Testis (tissue), 3 donors: Measurements from ENCODE around the gene FMO3. TPM values are rescaled to one million over a fixed set of nuclear protein-coding genes. Genes with fewer than 3 reads are reported as not detected.

Experiments
- DNase-seq: peaks from one replicate; pipeline ENCODE4 v3.0.0-alpha.2; 2019
- H3K27ac ChIP-seq, 2 donors: fragments of 200-600 bp; sonication (generic); one replicate each; pipeline ENCODE4 v1.5.1; 2019
- H3K27me3 ChIP-seq: fragments of 200-600 bp; sonication (generic); one replicate; pipeline ENCODE4 v1.5.1; 2019
- H3K36me3 ChIP-seq: fragments of 200-600 bp; sonication (generic); one replicate; pipeline ENCODE4 v1.5.1; 2017; ENCODE audit warnings: low read depth; ENCODE audit errors: missing control alignments
- H3K4me1 ChIP-seq: fragments of 200-600 bp; sonication (generic); one replicate; pipeline ENCODE4 v1.5.1; 2019
- H3K4me3 ChIP-seq, 2 donors: fragments of 200-600 bp; sonication (generic); one replicate each; pipeline ENCODE4 v1.5.1; 2017 to 2019
- H3K9me3 ChIP-seq: fragments of 200-600 bp; sonication (generic); one replicate; pipeline ENCODE4 v1.5.1; 2017
- POLR2A ChIP-seq: fragments of 450-650 bp; IDR thresholded peaks from one replicate; pipeline ENCODE4 v1.6.1; 2017; ENCODE audit warnings: antibody characterized with exemption, mild to moderate bottlenecking, moderate library complexity
- WGBS, 2 donors: methylation state at CpG; one replicate each; pipeline ENCODE4 v1.1.5; 2018; 5-methylcytosine and 5-hydroxymethylcytosine counted together
- intact Hi-C: fragments of 100-400 bp; cut with DNase I; formaldehyde crosslinking; loops from one replicate; pipeline ENCODE4 v1.15.1; 2023; ENCODE audit warnings: low total_unique reads
- polyA plus RNA-seq: library from polyadenylated mRNA; stranded (reverse); fragments of 350-450 nt; fragmentation: Illumina TruSeq; extraction: RNeasy Lipid Tissue Mini Kit (QIAGEN cat#74804); gene quantifications from one replicate; pipeline ENCODE4 v1.2.3, GENCODE V29; 2014; ENCODE audit warnings: low read depth, low replicate concordance; ENCODE audit not compliant: insufficient read depth
- total RNA-seq, 2 donors: library from RNA; depleted of rRNA; stranded (reverse); fragments of >200 nt; gene quantifications; one replicate each; pipeline ENCODE4 v1.2.3, GENCODE V29; 2016
- TF ChIP-seq, protein P1 (sequence below), 3 experiments: fragments of 450-650 bp in 2 of 3; fragments of 200-600 bp in 1 of 3; sonication (generic) in 1 of 3; IDR thresholded peaks; one replicate each; pipeline ENCODE4 v1.5.1; 2016 to 2019; ENCODE audit warnings: antibody characterized with exemption in 3 of 3, mild to moderate bottlenecking in 2 of 3, moderate library complexity in 1 of 3

FMO3 gene
- total and polyA plus RNA-seq, 3 donors from 2014 or later: 0.50 to 2.4 (median 0.92) TPM

DNA sequence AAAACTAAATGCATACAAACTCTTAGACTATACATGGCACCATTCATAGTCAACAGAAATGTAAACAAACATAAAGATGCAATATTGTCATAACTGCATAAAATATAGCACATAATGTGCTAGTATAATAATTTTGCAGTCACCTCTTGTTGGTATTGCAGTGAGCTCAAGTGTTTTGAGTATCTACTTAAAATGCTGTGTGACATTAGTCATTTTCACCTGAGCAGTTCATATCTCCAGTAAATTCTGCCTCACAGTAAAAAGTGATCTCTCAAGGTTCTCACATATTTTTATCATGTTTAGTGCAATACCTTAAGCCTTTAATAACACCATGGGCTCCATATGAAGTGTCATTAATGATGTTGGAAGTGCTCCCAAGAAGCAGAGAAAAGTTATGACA lies 64.8 kb downstream of the FMO3 start:
- no peak for DNase-seq
- intact Hi-C loops: no loop called here

DNA sequence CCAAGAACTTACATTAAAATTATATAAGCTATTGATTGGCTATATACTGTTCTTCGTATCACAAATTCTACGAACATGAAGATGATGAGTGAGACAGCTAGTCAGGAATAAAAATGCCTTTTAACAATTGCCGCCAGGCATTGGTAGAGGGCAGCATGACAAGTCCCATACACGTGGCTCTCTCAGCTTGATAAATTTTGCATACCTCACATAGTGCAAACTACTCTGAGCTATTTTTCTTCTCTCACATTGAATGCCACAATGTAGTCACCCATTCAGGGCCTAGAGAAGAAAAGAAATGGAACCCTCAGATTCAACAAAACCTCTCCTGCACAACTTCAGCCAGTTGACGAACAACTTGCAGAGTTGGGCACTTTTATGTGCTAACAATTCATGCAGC lies 67.4 kb downstream of the FMO3 start:
- H3K27ac ChIP-seq: no peak overlapping the region
- no peaks in the 10 kb centered on the region for H3K27me3 ChIP-seq
- no peaks in the 10 kb centered on the region for H3K36me3 ChIP-seq
- no peaks in the 10 kb centered on the region for H3K9me3 ChIP-seq
- 87 to 92% methylated on average over 5 of the region's 5 CpGs for WGBS, 2 donors
- intact Hi-C loops: no loop called here
- DNase-seq: no peak
- H3K4me1 ChIP-seq: peaks cover 8% of the 10 kb centered on the region
- TF ChIP-seq POLR2A: no peak
- TF ChIP-seq, protein P1, sequence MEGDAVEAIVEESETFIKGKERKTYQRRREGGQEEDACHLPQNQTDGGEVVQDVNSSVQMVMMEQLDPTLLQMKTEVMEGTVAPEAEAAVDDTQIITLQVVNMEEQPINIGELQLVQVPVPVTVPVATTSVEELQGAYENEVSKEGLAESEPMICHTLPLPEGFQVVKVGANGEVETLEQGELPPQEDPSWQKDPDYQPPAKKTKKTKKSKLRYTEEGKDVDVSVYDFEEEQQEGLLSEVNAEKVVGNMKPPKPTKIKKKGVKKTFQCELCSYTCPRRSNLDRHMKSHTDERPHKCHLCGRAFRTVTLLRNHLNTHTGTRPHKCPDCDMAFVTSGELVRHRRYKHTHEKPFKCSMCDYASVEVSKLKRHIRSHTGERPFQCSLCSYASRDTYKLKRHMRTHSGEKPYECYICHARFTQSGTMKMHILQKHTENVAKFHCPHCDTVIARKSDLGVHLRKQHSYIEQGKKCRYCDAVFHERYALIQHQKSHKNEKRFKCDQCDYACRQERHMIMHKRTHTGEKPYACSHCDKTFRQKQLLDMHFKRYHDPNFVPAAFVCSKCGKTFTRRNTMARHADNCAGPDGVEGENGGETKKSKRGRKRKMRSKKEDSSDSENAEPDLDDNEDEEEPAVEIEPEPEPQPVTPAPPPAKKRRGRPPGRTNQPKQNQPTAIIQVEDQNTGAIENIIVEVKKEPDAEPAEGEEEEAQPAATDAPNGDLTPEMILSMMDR (IDR thresholded peaks at IDR 0.05): no peak
- H3K4me3 ChIP-seq: no peak overlapping the region

More for the DNA sequence above, 64.8 kb downstream of the FMO3 start:
- Histone ChIP-seq H3K36me3 (no peaks in the 10 kb centered on the region), H3K4me3 (no peak overlapping the region), H3K9me3 (no peaks in the 10 kb centered on the region), H3K27ac (no peak overlapping the region), H3K4me1 (peaks cover 5% of the 10 kb centered on the region), H3K27me3 (no peaks in the 10 kb centered on the region)
- TF ChIP-seq, protein P1 (IDR thresholded peaks at IDR 0.05): no peak
- TF ChIP-seq POLR2A: no peak

DNA sequence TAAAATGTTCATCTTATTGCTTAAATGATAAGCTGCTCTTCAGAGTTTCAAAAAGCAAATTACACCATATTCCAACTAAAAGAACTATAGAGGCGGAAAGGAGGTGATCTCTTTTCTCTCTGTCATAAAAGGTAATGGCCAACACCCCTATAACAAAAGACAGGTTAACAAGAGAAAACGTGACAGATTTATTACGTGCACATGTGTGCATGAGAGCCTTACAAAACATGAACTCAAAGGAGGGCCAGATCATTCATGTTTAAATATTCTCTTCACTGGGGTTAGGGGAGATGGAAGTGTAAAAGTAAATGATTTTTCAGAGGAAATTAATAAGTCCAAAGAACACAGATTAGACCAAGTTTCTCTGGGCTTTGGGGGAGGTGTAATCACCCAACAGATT lies 67.8 kb downstream of the FMO3 start:
- Histone ChIP-seq H3K9me3 (no peaks in the 10 kb centered on the region), H3K27me3 (no peaks in the 10 kb centered on the region), H3K4me1 (peaks cover 8% of the 10 kb centered on the region), H3K4me3 (no peak overlapping the region), H3K27ac (no peak overlapping the region), H3K36me3 (no peaks in the 10 kb centered on the region)
- TF ChIP-seq, protein P1 (IDR thresholded peaks at IDR 0.05): no peak
- TF ChIP-seq POLR2A: no peak
- no peak for DNase-seq
- WGBS, 2 donors: 89 to 95% methylated on average over 3 of the region's 3 CpGs
- intact Hi-C loops: no loop called here

DNA sequence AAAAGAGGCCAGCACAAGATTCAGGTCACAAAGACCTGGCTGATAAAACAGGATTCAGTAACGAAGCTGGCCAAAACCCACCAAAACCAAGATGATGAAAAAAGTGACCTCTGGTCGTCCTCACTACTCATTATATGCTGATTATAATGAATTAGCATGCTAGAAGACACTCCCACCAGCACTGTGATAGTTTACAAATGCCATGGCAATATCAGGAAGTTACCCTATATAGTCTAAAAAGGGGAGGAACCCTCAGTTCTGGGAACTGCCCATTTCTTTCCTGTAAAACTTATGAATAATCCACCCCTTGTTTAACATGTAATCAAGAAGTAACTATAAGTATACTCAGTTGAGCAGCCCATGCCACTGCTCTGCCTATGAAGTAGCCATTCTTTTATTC lies 68.4 kb downstream of the FMO3 start:
- Histone ChIP-seq H3K36me3 (no peaks in the 10 kb centered on the region), H3K9me3 (no peaks in the 10 kb centered on the region), H3K27me3 (no peaks in the 10 kb centered on the region), H3K4me1 (peaks cover 8% of the 10 kb centered on the region), H3K27ac (no peak overlapping the region), H3K4me3 (no peak overlapping the region)
- intact Hi-C loops: no loop called here
- DNase-seq: no peak
- TF ChIP-seq, protein P1 (IDR thresholded peaks at IDR 0.05): no peak
- TF ChIP-seq POLR2A: no peak
- WGBS, 2 donors: 63 to 71% methylated on average over 2 of the region's 2 CpGs

DNA sequence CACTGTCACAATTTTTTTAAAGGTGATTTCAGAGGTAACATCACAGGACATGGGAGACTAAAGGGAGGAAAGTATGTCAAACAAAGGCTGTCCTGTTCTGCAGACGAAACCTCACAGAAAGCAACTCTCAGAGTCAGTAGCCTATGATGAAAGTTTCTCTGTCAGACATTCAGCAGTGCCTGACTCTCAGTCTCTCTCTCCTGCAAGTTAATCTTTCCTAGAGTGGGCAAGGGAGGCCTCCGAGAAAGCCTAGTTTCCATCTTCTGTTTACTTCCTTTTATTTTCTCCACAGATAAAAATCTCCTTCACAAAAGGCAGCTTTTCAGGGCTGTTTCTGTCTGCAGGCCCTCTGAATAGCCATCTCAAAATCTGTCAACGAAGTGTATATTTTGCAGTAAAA lies 69.5 kb downstream of the FMO3 start:
- no peak for DNase-seq
- Histone ChIP-seq H3K27me3 (no peaks in the 10 kb centered on the region), H3K4me3 (no peak overlapping the region), H3K9me3 (no peaks in the 10 kb centered on the region), H3K27ac (no peak overlapping the region), H3K36me3 (no peaks in the 10 kb centered on the region), H3K4me1 (peaks cover 8% of the 10 kb centered on the region)
- no peak for TF ChIP-seq POLR2A
- TF ChIP-seq, protein P1 (IDR thresholded peaks at IDR 0.05): no peak
- WGBS, 2 donors: 51 to 56% methylated on average over 3 of the region's 3 CpGs
- intact Hi-C loops: no loop called here
